T-cell (primary cell): ENCODE measurements around the gene ST6GALNAC2. TPM values are rescaled to one million over a fixed set of nuclear protein-coding genes. Genes with fewer than 3 reads are reported as not detected.

Experiments
- ATAC-seq, 4 experiments: fragments of 200-7000 bp in 3 of 4; fragments of 150-1000 bp in 1 of 4; cut with Tn5 transposase; replicated peaks in 1 of 4; 1 replicate in 3 of 4; 2 replicates in 1 of 4; pipeline ENCODE4 v1.10.0; 2021; ENCODE audit warnings: moderate library complexity in 3 of 4, mild to moderate bottlenecking in 2 of 4, moderate number of reproducible peaks in 1 of 4
- CTCF ChIA-PET, 2 donors: fragments of 300-600 bp; sonication (Branson Sonifier 250); formaldehyde crosslinking; loops; one replicate each; lab custom pipeline; 2022; ENCODE audit warnings: antibody characterized with exemption in 2 of 2; lab: Charles Lee
- POLR2A ChIA-PET, 2 donors: fragments of 300-600 bp; sonication (Branson Sonifier 250); formaldehyde crosslinking; loops; one replicate each; lab custom pipeline; 2022; ENCODE audit warnings: antibody characterized with exemption in 2 of 2; lab: Charles Lee
- DNase-seq, 35 experiments: peaks; one replicate each; pipeline versions ENCODE4 v3.0.0 to v3.0.0-alpha.2; 2013 to 2023
- H3K27ac ChIP-seq: one replicate; pipeline ENCODE4 v1.5.1; 2013; ENCODE audit warnings: low read length
- H3K27me3 ChIP-seq, 2 experiments: replicated peaks in 1 of 2; 1 replicate in 1 of 2; 2 replicates in 1 of 2; pipeline versions ENCODE4 v1.6.1 to v1.7.0; 2013; ENCODE audit warnings: low read length in 1 of 2, mixed read lengths in 1 of 2; ENCODE audit not compliant: control insufficient read depth in 2 of 2, insufficient read depth in 2 of 2; ENCODE audit errors: extremely low read depth in 1 of 2
- H3K36me3 ChIP-seq, 2 donors: 1 replicate in 1 of 2; 2 replicates in 1 of 2; pipeline versions ENCODE4 v1.6.1 to v1.7.0; 2013; ENCODE audit warnings: low read length in 1 of 2; ENCODE audit not compliant: control insufficient read depth in 2 of 2, insufficient read depth in 1 of 2; ENCODE audit errors: extremely low read depth in 1 of 2
- H3K4me1 ChIP-seq, 2 experiments: 1 replicate in 1 of 2; 2 replicates in 1 of 2; pipeline versions ENCODE4 v1.6.1 to v1.7.0; 2013; ENCODE audit warnings: low read length in 2 of 2, mixed read lengths in 1 of 2; ENCODE audit not compliant: insufficient read depth in 2 of 2, control insufficient read depth in 1 of 2; ENCODE audit errors: extremely low read depth in 1 of 2
- H3K4me3 ChIP-seq, 2 donors: 1 replicate in 1 of 2; 2 replicates in 1 of 2; pipeline versions ENCODE4 v1.5.1 to v1.7.0; 2013; ENCODE audit warnings: mild to moderate bottlenecking in 2 of 2, low read length in 1 of 2, moderate library complexity in 1 of 2; ENCODE audit not compliant: control insufficient read depth in 1 of 2; ENCODE audit errors: extremely low read depth in 1 of 2
- H3K9me3 ChIP-seq: 2 replicates; pipeline ENCODE4 v1.7.0; 2013
- H3K27ac Mint-ChIP-seq, 2 donors: one replicate each; pipeline ENCODE4 v1.8.0; 2020 to 2021; ENCODE audit warnings: mild to moderate bottlenecking in 2 of 2, mixed read lengths in 2 of 2
- H3K27me3 Mint-ChIP-seq, 2 donors: one replicate each; pipeline ENCODE4 v1.8.0; 2021 to 2022; ENCODE audit warnings: mixed read lengths in 2 of 2
- H3K36me3 Mint-ChIP-seq: one replicate; pipeline ENCODE4 v1.8.0; 2021; ENCODE audit warnings: mixed read lengths
- H3K4me1 Mint-ChIP-seq, 3 donors: one replicate each; pipeline ENCODE4 v1.8.0; 2020 to 2022; ENCODE audit warnings: mixed read lengths in 3 of 3, mild to moderate bottlenecking in 1 of 3
- H3K4me3 Mint-ChIP-seq, 3 donors: one replicate each; pipeline ENCODE4 v1.8.0; 2020 to 2022; ENCODE audit warnings: mild to moderate bottlenecking in 3 of 3, mixed read lengths in 3 of 3, moderate library complexity in 3 of 3
- H3K9me3 Mint-ChIP-seq, 3 donors: one replicate each; pipeline ENCODE4 v1.8.0; 2020 to 2022; ENCODE audit warnings: mixed read lengths in 3 of 3
- WGBS: methylation state at CpG from one replicate; pipeline ENCODE4 v1.1.5; 2013; ENCODE audit warnings: missing lambda C conversion rate; ENCODE audit not compliant: insufficient coverage; 5-methylcytosine and 5-hydroxymethylcytosine counted together
- total RNA-seq, 35 experiments: library from RNA in 6 of 35; stranded (reverse) in 6 of 35; fragments of 120-200 nt in 1 of 35; gene quantifications; one replicate each; pipeline versions ENCODE4 v1.2.1 to v1.2.4 and lab custom pipeline; 2013 to 2026

ST6GALNAC2 gene
- total RNA-seq, result 1 to 10 TPM in 3 of 5 donors, under 1 TPM in 2; 0.55 to 4.7 (median 2.1) TPM
- total RNA-seq (2013), result 0.55 TPM
- 0 to 4.5 (median 0.44) reads per million in 29 experiments for total RNA-seq (lab: John Stamatoyannopoulos, UW)

DNA sequence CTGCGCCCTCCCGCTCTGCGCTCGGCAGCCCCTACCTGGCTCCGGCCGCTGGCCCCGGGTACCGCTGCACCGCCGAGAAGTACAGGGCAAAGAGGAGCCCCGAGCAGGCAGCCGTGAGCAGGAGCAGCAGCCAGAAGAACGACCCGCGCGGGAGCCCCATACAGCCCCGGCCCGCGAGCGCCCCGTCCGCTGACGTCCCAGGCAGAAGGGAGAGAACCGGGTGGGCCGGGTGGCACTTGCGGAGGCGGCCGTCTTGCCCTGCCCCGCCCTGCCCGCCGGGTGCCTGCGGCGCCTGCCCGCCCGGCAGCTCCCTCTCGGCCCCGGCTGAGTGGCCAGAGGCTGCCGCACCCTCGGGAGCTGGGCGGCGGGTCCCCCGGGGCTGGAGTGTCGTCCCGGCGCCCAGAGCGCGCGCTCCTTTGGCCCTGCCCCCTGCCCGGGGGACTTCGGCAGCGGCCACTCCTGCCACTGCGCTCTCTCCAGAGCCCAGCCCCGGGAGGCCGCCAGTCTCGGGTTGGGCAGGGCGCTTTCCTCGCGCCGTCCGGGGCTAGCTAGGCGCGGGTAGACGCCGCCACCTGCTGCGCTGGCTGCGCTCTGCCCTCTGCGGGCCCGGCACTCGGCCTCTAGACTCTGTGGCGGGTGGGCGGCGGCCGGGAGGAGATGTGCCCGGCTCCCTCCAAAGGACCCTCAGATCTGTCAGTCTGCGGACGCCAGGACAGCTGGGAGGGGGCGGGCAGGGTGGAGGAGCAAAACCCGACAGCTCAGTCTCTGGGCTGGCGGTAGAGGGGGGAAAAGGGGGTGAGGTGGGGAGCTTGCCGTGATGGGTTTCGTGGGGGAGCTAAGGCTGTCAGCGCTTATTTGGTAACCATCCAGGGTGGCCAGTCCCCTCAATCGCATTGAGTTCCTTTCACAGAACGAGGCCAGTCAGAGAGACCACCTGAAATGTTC, at the start of gene ST6GALNAC2:
Gene ST6GALNAC2, minus strand, starts transcription at position 212 of the 945 bp plus-strand sequence. Its CDS starts 52 bp downstream, at position 160.
- H3K27ac Mint-ChIP-seq, result no peak within 1 kb of the TSS
- peaks cover 6% of the 10 kb centered on the region for H3K36me3 Mint-ChIP-seq
- H3K27ac ChIP-seq, result no peak within 1 kb of the TSS
- CTCF ChIA-PET, result interaction anchor here in 1 of 2 donors (0.6 to 1.5 kb wide), 4 partner anchors 28 to 167 kb away, joined by 3 to 5 read pairs (median 3); no protein-coding TSS in a partner anchor
- peaks cover 37 to 50% of the 10 kb centered on the region in 2 donors for H3K27me3 Mint-ChIP-seq
- H3K4me3 Mint-ChIP-seq, result peak within 1 kb of the TSS; percentile 57 to 76 (median 73)
- H3K36me3 ChIP-seq, result no peaks in the 10 kb centered on the region
- peaks cover 6 to 26% of the 10 kb centered on the region in 2 experiments for H3K4me1 ChIP-seq
- WGBS, result 1% methylated on average over 75 of the region's 84 CpGs
- ATAC-seq (peak; percentile 75 to 79 (median 78)), DNase-seq (peak in 24 of 35 experiments; percentile 9 to 69 (median 34))
- peaks cover 11 to 55% of the 10 kb centered on the region in 2 experiments for H3K27me3 ChIP-seq
- peak within 1 kb of the TSS; percentile 47 to 58 for H3K4me3 ChIP-seq
- no peaks in the 10 kb centered on the region for H3K9me3 ChIP-seq
- POLR2A ChIA-PET, result interaction anchor here (0.5 to 0.7 kb wide), 3 partner anchors 9 to 344 kb away, joined by 3 to 4 read pairs (median 3); no protein-coding TSS in a partner anchor
- peaks cover 6 to 17% (median 14%) of the 10 kb centered on the region in 3 donors for H3K4me1 Mint-ChIP-seq
- no peaks in the 10 kb centered on the region for H3K9me3 Mint-ChIP-seq

DNA sequence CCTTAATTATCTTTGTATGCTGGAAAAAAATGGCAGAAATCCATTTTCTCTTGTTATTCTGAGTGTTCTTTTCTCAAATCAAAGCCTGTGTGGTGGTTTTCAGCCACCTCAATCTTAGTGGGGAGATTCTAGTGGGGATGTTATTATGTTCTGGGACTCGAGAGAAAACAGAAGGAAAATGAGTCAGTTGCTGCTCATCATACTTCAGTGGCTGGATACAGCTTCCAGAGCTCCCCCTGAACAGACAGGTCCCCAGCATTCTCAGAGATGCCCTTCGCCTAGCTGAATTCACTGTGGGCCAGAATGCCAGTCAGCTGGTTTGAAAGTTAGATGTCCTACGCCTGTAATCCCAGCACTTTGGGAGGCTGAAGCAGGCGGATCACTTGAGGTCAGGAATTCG, 49.4 kb upstream of the ST6GALNAC2 start:
- Histone ChIP-seq H3K9me3 (no peaks in the 10 kb centered on the region), H3K4me1 (no peaks in the 10 kb centered on the region), H3K36me3 (no peaks in the 10 kb centered on the region), H3K4me3 (no peak overlapping the region), H3K27me3 (peaks cover 0 to 6% of the 10 kb centered on the region in 2 experiments), H3K27ac (no peak overlapping the region)
- ATAC-seq (no peak), DNase-seq (no peak)
- WGBS, result 84% methylated on average over 3 of the region's 5 CpGs
- Mint-ChIP-seq H3K27me3 (peaks cover 0 to 2% of the 10 kb centered on the region in 2 donors), H3K9me3 (no peaks in the 10 kb centered on the region), H3K27ac (no peak overlapping the region), H3K4me1 (peaks cover 1 to 9% (median 3%) of the 10 kb centered on the region in 3 donors), H3K4me3 (no peak overlapping the region), H3K36me3 (no peaks in the 10 kb centered on the region)
- CTCF ChIA-PET, result interaction anchor here in 1 of 2 donors (0.7 kb wide), 1 partner anchor 227 kb away, joined by 6 read pairs; no protein-coding TSS in a partner anchor
- POLR2A ChIA-PET, result no interaction called here

- H3K9me3 ChIP-seq, result no peaks in the 10 kb centered on the region
- ATAC-seq (no peak), DNase-seq (no peak)
- Mint-ChIP-seq H3K36me3 (no peaks in the 10 kb centered on the region), H3K4me1 (peaks cover 0 to 9% (median under 1%) of the 10 kb centered on the region in 3 donors), H3K27me3 (peaks cover 0 to 2% of the 10 kb centered on the region in 2 donors), H3K4me3 (no peak overlapping the region), H3K27ac (no peak overlapping the region), H3K9me3 (no peaks in the 10 kb centered on the region)
- H3K36me3 ChIP-seq, result no peaks in the 10 kb centered on the region
- ChIA-PET CTCF (no interaction called here), POLR2A (interaction anchor here in 1 of 2 donors (0.7 kb wide), 1 partner anchor 343 kb away, joined by 3 read pairs; no protein-coding TSS in a partner anchor)
- H3K27me3 ChIP-seq, result peaks cover 0 to 6% of the 10 kb centered on the region in 2 experiments
- 90% methylated on average over 2 of the region's 14 CpGs for WGBS
- no peak overlapping the region for H3K27ac ChIP-seq
- no peaks in the 10 kb centered on the region for H3K4me1 ChIP-seq
- no peak overlapping the region for H3K4me3 ChIP-seq
Observed at GRCh38 chr17:76633628-76634328, 48.1 kb upstream of the ST6GALNAC2 start.

DNA sequence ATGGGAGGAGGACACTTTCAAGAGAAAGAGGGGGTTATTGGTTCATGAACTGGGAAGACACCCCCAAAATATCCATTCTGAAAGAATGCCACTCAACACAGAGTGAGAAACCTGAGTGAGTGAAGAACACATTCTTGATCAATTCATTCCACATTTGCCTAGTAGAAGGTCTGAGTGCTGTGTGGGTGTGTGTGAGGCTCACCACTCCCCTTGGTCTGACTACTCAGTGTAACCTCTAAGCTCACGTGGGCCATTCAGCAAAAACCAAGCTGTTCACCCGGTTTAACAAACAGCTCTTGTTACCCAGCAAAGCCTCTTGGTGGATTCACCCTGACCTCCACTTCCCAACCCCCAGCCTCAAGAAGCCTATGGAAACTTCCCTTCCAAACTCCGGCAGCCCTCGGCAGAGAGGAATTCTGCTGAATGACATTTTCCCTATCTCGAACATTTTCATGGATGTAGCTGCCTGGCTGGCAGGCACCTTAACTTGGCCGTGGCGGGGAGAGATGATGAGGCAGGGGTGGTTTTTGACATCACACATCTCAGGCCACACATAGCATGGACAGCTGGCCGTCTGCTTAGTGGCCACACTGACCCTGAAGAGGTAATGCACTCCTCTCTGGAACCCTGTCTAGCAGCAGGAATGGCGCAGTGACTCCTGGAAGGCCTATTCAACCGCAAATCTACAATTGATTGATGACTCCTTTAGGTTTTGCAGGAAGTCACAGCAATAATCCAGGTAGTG, 46.3 kb upstream of the ST6GALNAC2 start:
- Mint-ChIP-seq H3K27ac (peak overlapping the region; percentile 5 to 43), H3K27me3 (peaks cover 0 to 2% of the 10 kb centered on the region in 2 donors), H3K4me1 (peaks cover 0 to 9% (median 0%) of the 10 kb centered on the region in 3 donors), H3K36me3 (no peaks in the 10 kb centered on the region), H3K4me3 (no peak overlapping the region), H3K9me3 (no peaks in the 10 kb centered on the region)
- H3K27me3 ChIP-seq, result peaks cover 0 to 5% of the 10 kb centered on the region in 2 experiments
- WGBS, result 46% methylated on average over 2 of the region's 10 CpGs
- ATAC-seq (peak in 1 of 4 experiments; percentile 94), DNase-seq (peak in 6 of 35 experiments; percentile 8 to 25 (median 12))
- ChIA-PET CTCF (no interaction called here), POLR2A (interaction anchor here in 1 of 2 donors (0.6 kb wide), 1 partner anchor 12 kb away, joined by 3 read pairs; no protein-coding TSS in a partner anchor)
- no peaks in the 10 kb centered on the region for H3K4me1 ChIP-seq
- no peaks in the 10 kb centered on the region for H3K36me3 ChIP-seq
- no peak overlapping the region for H3K27ac ChIP-seq
- no peaks in the 10 kb centered on the region for H3K9me3 ChIP-seq
- no peak overlapping the region for H3K4me3 ChIP-seq

- Histone ChIP-seq H3K4me3 (no peak overlapping the region), H3K27ac (no peak overlapping the region), H3K27me3 (peaks cover 0 to 8% of the 10 kb centered on the region in 2 experiments), H3K36me3 (peaks cover 0 to 3% of the 10 kb centered on the region in 2 donors), H3K9me3 (no peaks in the 10 kb centered on the region), H3K4me1 (no peaks in the 10 kb centered on the region)
- Mint-ChIP-seq H3K36me3 (no peaks in the 10 kb centered on the region), H3K4me3 (no peak overlapping the region), H3K4me1 (peaks cover 0 to 9% (median 0%) of the 10 kb centered on the region in 3 donors), H3K27ac (peak overlapping the region in 1 of 2 donors; percentile 44), H3K9me3 (no peaks in the 10 kb centered on the region), H3K27me3 (peaks cover 0 to 2% of the 10 kb centered on the region in 2 donors)
- WGBS, result 91% methylated on average over 5 of the region's 6 CpGs
- ATAC-seq (no peak), DNase-seq (no peak)
- POLR2A ChIA-PET, result interaction anchor here in 1 of 2 donors (0.6 kb wide), 1 partner anchor 33 kb away, joined by 6 read pairs; no protein-coding TSS in a partner anchor
- CTCF ChIA-PET, result no interaction called here
Observed at GRCh38 chr17:76630151-76630550, 44.5 kb upstream of the ST6GALNAC2 start.
